WTC11 (cell line): ENCODE measurements around the gene CARD19.

Experiments
- ATF3 ChIP-seq: sonication (generic); formaldehyde crosslinking; conservative IDR thresholded peaks from 2 replicates; pipeline ENCODE4 v1.8.1; 2022; ENCODE audit warnings: mild to moderate bottlenecking, missing genetic modification reagents
- CTCF ChIP-seq: fragments of 200-600 bp; IDR thresholded peaks from 2 replicates; pipeline ENCODE4 v1.8.0; 2022; ENCODE audit warnings: antibody characterized with exemption
- GABPB1 ChIP-seq: sonication (generic); formaldehyde crosslinking; IDR thresholded peaks from 2 replicates; pipeline ENCODE4 v1.8.1; 2023; ENCODE audit warnings: mild to moderate bottlenecking, missing genetic modification reagents
- HMGA2 ChIP-seq: fragments of 250-450 bp; sonication (Bioruptor Pico); IDR thresholded peaks from 2 replicates; pipeline ENCODE4 v1.4.0; 2021; ENCODE audit warnings: mild to moderate bottlenecking, moderate library complexity
- MLX ChIP-seq: sonication (generic); formaldehyde crosslinking; IDR thresholded peaks from 2 replicates; pipeline ENCODE4 v1.8.1; 2023; ENCODE audit warnings: mild to moderate bottlenecking, missing genetic modification reagents, moderate library complexity
- USF1 ChIP-seq: sonication (generic); formaldehyde crosslinking; IDR thresholded peaks from 2 replicates; pipeline ENCODE4 v1.8.0; 2022; ENCODE audit warnings: mild to moderate bottlenecking, missing genetic modification reagents
- USF2 ChIP-seq: sonication (generic); formaldehyde crosslinking; IDR thresholded peaks from 2 replicates; pipeline ENCODE4 v1.8.1; 2023; ENCODE audit warnings: mild to moderate bottlenecking, missing genetic modification reagents, moderate library complexity
- ZBTB43 ChIP-seq: sonication (generic); formaldehyde crosslinking; IDR thresholded peaks from 2 replicates; pipeline ENCODE4 v1.8.1; 2023; ENCODE audit warnings: mild to moderate bottlenecking, missing genetic modification reagents
- ZNF512 ChIP-seq: sonication (generic); formaldehyde crosslinking; IDR thresholded peaks from 2 replicates; pipeline ENCODE4 v1.8.1; 2022; ENCODE audit warnings: missing genetic modification reagents, borderline replicate concordance

GRCh38 chr9:93131599-93132286, 35.7 kb downstream of the CARD19 start:
- TF ChIP-seq ZBTB43 (CRISPR knock-in tag) (no peak), USF1 (CRISPR knock-in tag) (no peak), MLX (no peak), ZNF512 (CRISPR knock-in tag) (no peak), GABPB1 (no peak), ATF3 (no peak), CTCF (no peak), USF2 (CRISPR knock-in tag) (no peak), HMGA2 (CRISPR knock-in tag) (no peak)
